ENCODE measurements around the gene CPA5.

GRCh38 chr7:130398526-130399090, 54.0 kb downstream of the CPA5 start:
- TF ChIP-seq CTCF (IDR thresholded peaks at IDR 0.05) (no peak), POLR2A (IDR thresholded peaks at IDR 0.05) (no peak)

Measured in tibial nerve (tissue), 3 donors.